GM18526 (cell line): ENCODE results near the gene ZNF142.
A peak's percentile ranks its signal among the peaks of the same experiment; 100 is the strongest.

ENCODE experiments used
- POLR2A ChIP-seq: IDR thresholded peaks from 3 replicates; pipeline ENCODE4 v1.6.1; 2011; ENCODE audit not compliant: insufficient read length; ENCODE audit errors: extremely low read depth

ZNF142 gene

GRCh38 chr2:218659258-218659987 lies at the start of gene ZNF142, which contains the start of gene BCS1L:
ZNF142 (minus strand) TSS chr2:218659623; CDS start chr2:218656429, 3,194 bp downstream.
BCS1L (plus strand) TSS chr2:218659683; CDS start chr2:218660988, 1,305 bp downstream.
- peak; percentile 61 for TF ChIP-seq POLR2A

- no peak for TF ChIP-seq POLR2A
Observed at GRCh38 chr2:218708086-218708485, 48.7 kb upstream of the ZNF142 start.

GRCh38 chr2:218703341-218703740 lies 43.9 kb upstream of the ZNF142 start:
- no peak for TF ChIP-seq POLR2A

- TF ChIP-seq POLR2A, result no peak
Observed at GRCh38 chr2:218701806-218702205, 42.4 kb upstream of the ZNF142 start.

- no peak for TF ChIP-seq POLR2A
Observed at GRCh38 chr2:218698885-218699284, 39.5 kb upstream of the ZNF142 start.

- TF ChIP-seq POLR2A, result no peak
Observed at GRCh38 chr2:218694405-218695145, 35.2 kb upstream of the ZNF142 start.

GRCh38 chr2:218691234-218691633 lies 31.8 kb upstream of the ZNF142 start:
- TF ChIP-seq POLR2A, result no peak

- TF ChIP-seq POLR2A, result no peak
Observed at GRCh38 chr2:218680061-218680460, 20.6 kb upstream of the ZNF142 start.

- no peak for TF ChIP-seq POLR2A
Observed at GRCh38 chr2:218679119-218679518, 19.7 kb upstream of the ZNF142 start.

- TF ChIP-seq POLR2A, result peak; percentile 79
Observed at GRCh38 chr2:218671654-218672566, 12.5 kb upstream of the ZNF142 start, which contains the start of the genes RNF25 and STK36. RNF25 (minus strand) TSS chr2:218672002; CDS start chr2:218671970, 32 bp downstream. STK36 (plus strand) TSS chr2:218672086; CDS start chr2:218672830, 744 bp downstream.

- TF ChIP-seq POLR2A, result no peak
Observed at GRCh38 chr2:218671097-218671653, 11.8 kb upstream of the ZNF142 start.

GRCh38 chr2:218664653-218665052 lies 5.2 kb upstream of the ZNF142 start:
- TF ChIP-seq POLR2A, result no peak

- TF ChIP-seq POLR2A, result no peak
Observed at GRCh38 chr2:218663901-218664300, 4.5 kb upstream of the ZNF142 start.

- TF ChIP-seq POLR2A, result no peak
Observed at GRCh38 chr2:218662827-218663226, 3.4 kb upstream of the ZNF142 start.

GRCh38 chr2:218662377-218662776 lies 3.0 kb upstream of the ZNF142 start:
- TF ChIP-seq POLR2A, result no peak
